ENCODE results near the gene NANOG.
"Not testable (repeated sequence)": the region's sequence is repeated elsewhere in the genome, so short reads cannot be mapped to it uniquely, and the experiment has no call there.

The NANOG gene

GRCh38 chr12:7788884-7789528 lies at the start of gene NANOG:
Gene NANOG (plus strand): TSS chr12:7789402. CDS start chr12:7789615, 213 bp downstream.
- H3K4me3 ChIP-seq (replicated peaks; ENCODE audit: low read depth, low read length); DNase-seq (ENCODE audit: low read depth): not testable (repeated sequence)

DNA sequence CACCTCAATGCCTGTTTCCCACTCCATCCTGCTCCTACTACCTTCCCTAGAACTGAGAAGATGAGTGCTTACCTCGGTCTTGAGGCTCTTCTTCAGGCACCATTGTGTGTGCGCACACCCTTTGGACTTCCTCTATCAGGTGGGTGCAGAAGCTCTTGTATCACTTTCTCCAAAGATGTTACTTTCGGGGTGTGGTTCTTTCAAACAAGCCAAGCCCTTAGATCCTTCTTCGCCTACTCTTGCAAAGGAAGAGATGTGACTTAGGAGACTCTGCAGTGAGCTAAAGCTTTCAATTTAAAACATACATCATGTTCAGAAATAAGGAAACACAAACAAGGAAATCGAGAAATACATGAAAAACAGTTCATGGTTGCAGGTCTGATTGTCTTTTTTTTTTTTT lies 42.0 kb upstream of the NANOG start, which contains the start of gene CLEC4C:
Gene CLEC4C, minus strand, starts transcription at position 130 of the 400 bp plus-strand sequence. Its CDS starts 27 bp downstream, at position 103.
- no peak for TF ChIP-seq CTCF (IDR thresholded peaks at IDR 0.05; ENCODE audit: low read length, missing control alignments)
- H3K4me3 ChIP-seq (replicated peaks; ENCODE audit: low read depth, low read length) = no peak within 1 kb of the TSS
- DNase-seq (ENCODE audit: low read depth) = no peak

GRCh38 chr12:7748852-7749251 lies 40.4 kb upstream of the NANOG start:
- DNase-seq (ENCODE audit: low read depth) = no peak
- H3K4me3 ChIP-seq (replicated peaks; ENCODE audit: low read depth, low read length) = no peak overlapping the region
- no peak for TF ChIP-seq CTCF (IDR thresholded peaks at IDR 0.05; ENCODE audit: low read length, missing control alignments)

DNA sequence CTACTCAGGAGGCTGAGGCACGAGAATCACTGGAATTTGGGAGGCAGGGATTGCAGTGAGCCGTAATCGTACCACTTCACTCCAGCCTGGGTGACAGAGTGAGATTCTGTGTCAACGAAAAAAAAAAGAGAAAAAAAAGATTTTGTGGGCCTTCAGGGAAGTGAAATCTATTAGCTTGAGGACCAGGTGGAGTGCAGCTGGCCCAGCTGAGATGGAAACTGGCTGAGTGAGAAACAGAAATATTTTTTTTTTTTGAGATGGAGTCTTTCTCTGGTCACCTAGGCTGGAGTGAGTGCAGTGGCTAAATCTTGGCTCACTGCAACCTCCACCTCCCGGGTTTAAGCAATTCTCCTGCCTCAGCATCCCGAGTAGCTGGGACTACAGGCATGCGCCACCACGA lies 39.8 kb upstream of the NANOG start:
- no peak for TF ChIP-seq CTCF (IDR thresholded peaks at IDR 0.05; ENCODE audit: low read length, missing control alignments)
- no peak for DNase-seq (ENCODE audit: low read depth)
- no peak overlapping the region for H3K4me3 ChIP-seq (replicated peaks; ENCODE audit: low read depth, low read length)

GRCh38 chr12:7750350-7750749 lies 38.9 kb upstream of the NANOG start:
- TF ChIP-seq CTCF (IDR thresholded peaks at IDR 0.05; ENCODE audit: low read length, missing control alignments) = no peak
- DNase-seq (ENCODE audit: low read depth) = no peak
- no peak overlapping the region for H3K4me3 ChIP-seq (replicated peaks; ENCODE audit: low read depth, low read length)

GRCh38 chr12:7751394-7751793 lies 37.8 kb upstream of the NANOG start:
- H3K4me3 ChIP-seq (replicated peaks; ENCODE audit: low read depth, low read length) = no peak overlapping the region
- DNase-seq (ENCODE audit: low read depth) = no peak
- no peak for TF ChIP-seq CTCF (IDR thresholded peaks at IDR 0.05; ENCODE audit: low read length, missing control alignments)

- not testable (repeated sequence) for DNase-seq (ENCODE audit: low read depth); H3K4me3 ChIP-seq (replicated peaks; ENCODE audit: low read depth, low read length)
Measured at GRCh38 chr12:7751941-7752922, 37.0 kb upstream of the NANOG start.

DNA sequence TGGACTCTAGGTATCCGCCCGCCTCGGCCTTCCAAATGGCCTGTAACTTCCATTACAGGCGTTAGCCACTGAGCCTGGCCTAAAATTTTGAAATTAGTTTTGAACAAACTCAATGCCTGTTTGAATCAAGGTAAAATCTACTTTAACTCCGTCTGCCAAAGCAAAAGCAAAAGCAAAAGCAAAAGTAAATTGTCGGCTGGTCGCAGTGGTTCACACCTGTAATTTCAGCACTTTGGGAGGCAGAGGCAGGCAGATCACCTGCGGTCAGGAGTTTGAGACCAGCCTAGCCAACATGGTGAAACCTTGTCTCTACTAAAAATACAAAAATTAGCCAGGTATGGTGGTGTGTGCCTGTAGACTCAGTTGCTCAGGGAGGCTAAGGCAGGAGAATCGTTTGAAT lies 33.5 kb upstream of the NANOG start:
- not testable (repeated sequence) for H3K4me3 ChIP-seq (replicated peaks; ENCODE audit: low read depth, low read length); DNase-seq (ENCODE audit: low read depth)
